MM.1S (cell line): Measurements from ENCODE around the gene TNPO3.
"Not testable (repeated sequence)": the region's sequence is repeated elsewhere in the genome, so short reads cannot be mapped to it uniquely, and the experiment has no call there.

Source experiments
- DNase-seq: peaks from one replicate; pipeline ENCODE4 v3.0.0-alpha.2; 2015
- H2AFZ ChIP-seq: fragments of 300-600 bp; sonication (generic); 2 replicates; pipeline ENCODE4 v1.6.0; 2016; ENCODE audit warnings: antibody characterized with exemption, low read length
- H3F3A ChIP-seq: fragments of 300-600 bp; sonication (generic); 2 replicates; pipeline ENCODE4 v1.6.1; 2016; ENCODE audit warnings: mild to moderate bottlenecking, antibody characterized with exemption, low read length, moderate library complexity, mixed read lengths; ENCODE audit not compliant: insufficient read depth
- H3K27ac ChIP-seq: fragments of 300-600 bp; sonication (generic); 2 replicates; pipeline ENCODE4 v1.5.1; 2016; ENCODE audit warnings: mild to moderate bottlenecking, low read length
- H3K27me3 ChIP-seq: fragments of 300-600 bp; sonication (generic); replicated peaks from 2 replicates; pipeline ENCODE4 v1.6.0; 2016; ENCODE audit warnings: low read length; ENCODE audit not compliant: insufficient read depth
- H3K36me3 ChIP-seq: fragments of 300-600 bp; sonication (generic); replicated peaks from 2 replicates; pipeline ENCODE4 v1.6.1; 2016; ENCODE audit warnings: mild to moderate bottlenecking, low read length, mixed read lengths; ENCODE audit not compliant: insufficient read depth
- H3K4me1 ChIP-seq: fragments of 300-600 bp; sonication (generic); 2 replicates; pipeline ENCODE4 v1.6.1; 2016; ENCODE audit warnings: low read length, mixed read lengths
- H3K4me2 ChIP-seq: fragments of 300-600 bp; sonication (generic); 2 replicates; pipeline ENCODE4 v1.6.0; 2016; ENCODE audit warnings: low read depth, low read length
- H3K4me3 ChIP-seq: fragments of 300-600 bp; sonication (generic); 2 replicates; pipeline ENCODE4 v1.5.1; 2016; ENCODE audit warnings: low read length, mixed read lengths
- H3K79me2 ChIP-seq: fragments of 300-600 bp; sonication (generic); 2 replicates; pipeline ENCODE4 v1.6.1; 2016; ENCODE audit warnings: mixed run types, low read length, mixed read lengths
- H3K9ac ChIP-seq: fragments of 300-600 bp; sonication (generic); 2 replicates; pipeline ENCODE4 v1.6.1; 2016; ENCODE audit warnings: low read length, mixed read lengths
- H3K9me2 ChIP-seq: fragments of 300-600 bp; sonication (generic); replicated peaks from 2 replicates; pipeline ENCODE4 v1.6.1; 2016; ENCODE audit warnings: mild to moderate bottlenecking, low read length, mixed read lengths; ENCODE audit not compliant: insufficient read depth
- H3K9me3 ChIP-seq: fragments of 300-600 bp; sonication (generic); replicated peaks from 2 replicates; pipeline ENCODE4 v1.6.1; 2016; ENCODE audit warnings: mild to moderate bottlenecking, low read length, mixed read lengths; ENCODE audit not compliant: insufficient read depth
- H4K20me1 ChIP-seq: fragments of 300-600 bp; sonication (generic); 2 replicates; pipeline ENCODE4 v1.6.1; 2016; ENCODE audit warnings: mild to moderate bottlenecking, low read length, moderate library complexity, mixed read lengths; ENCODE audit not compliant: insufficient read depth
- CTCF ChIP-seq: fragments of 300-600 bp; sonication (generic); IDR thresholded peaks from 2 replicates; pipeline ENCODE4 v1.5.1; 2016; ENCODE audit warnings: antibody characterized with exemption, low read length, mixed read lengths
- EZH2 ChIP-seq: fragments of 300-600 bp; sonication (generic); optimal IDR thresholded peaks from 2 replicates; pipeline ENCODE3; 2017; ENCODE audit warnings: low read depth, mild to moderate bottlenecking, antibody characterized with exemption, low read length, mixed read lengths
- EZH2phosphoT487 ChIP-seq: fragments of 300-600 bp; sonication (generic); IDR thresholded peaks from 2 replicates; pipeline ENCODE4 v1.6.1; 2018; ENCODE audit warnings: antibody characterized with exemption, low read length

TNPO3 gene

GRCh38 chr7:128997181-128997580 is 57.7 kb downstream of the TNPO3 start:
- no peaks in the 10 kb centered on the region for H3K9me3 ChIP-seq
- no peak overlapping the region for H2AFZ ChIP-seq
- no peaks in the 10 kb centered on the region for H3K27me3 ChIP-seq
- no peak for TF ChIP-seq EZH2
- TF ChIP-seq EZH2phosphoT487, result no peak
- no peak for TF ChIP-seq CTCF
- no peak overlapping the region for H3K4me3 ChIP-seq
- peaks cover 26% of the 10 kb centered on the region for H3K36me3 ChIP-seq
- no peaks in the 10 kb centered on the region for H3K4me1 ChIP-seq
- H3K79me2 ChIP-seq, result peaks cover 17% of the 10 kb centered on the region
- H3K4me2 ChIP-seq, result no peak overlapping the region
- no peaks in the 10 kb centered on the region for H3F3A ChIP-seq
- H4K20me1 ChIP-seq, result no peaks in the 10 kb centered on the region; the same call in 1 of the 2 replicates
- no peak overlapping the region for H3K9ac ChIP-seq
- H3K27ac ChIP-seq, result no peak overlapping the region
- H3K9me2 ChIP-seq, result no peaks in the 10 kb centered on the region
- DNase-seq, result no peak

GRCh38 chr7:128994560-128994959 is 60.4 kb downstream of the TNPO3 start:
- DNase-seq, result not testable (repeated sequence)

GRCh38 chr7:128993419-128993818 is 61.5 kb downstream of the TNPO3 start:
- peaks cover 15% of the 10 kb centered on the region; the same call in 1 of the 2 replicates for H3K36me3 ChIP-seq
- no peak for DNase-seq
- no peak overlapping the region for H3K27ac ChIP-seq

More at GRCh38 chr7:128994560-128994959, 60.4 kb downstream of the TNPO3 start:
- not testable (repeated sequence) for H3K27me3 ChIP-seq, H3K4me1 ChIP-seq, H3K9me2 ChIP-seq, H3K79me2 ChIP-seq, H3K9ac ChIP-seq, H3K4me3 ChIP-seq, H3F3A ChIP-seq, H4K20me1 ChIP-seq, H3K4me2 ChIP-seq, H2AFZ ChIP-seq, H3K9me3 ChIP-seq, H3K27ac ChIP-seq
- peaks cover 15% of the 10 kb centered on the region; the same call in 1 of the 2 replicates for H3K36me3 ChIP-seq

More at GRCh38 chr7:128993419-128993818, 61.5 kb downstream of the TNPO3 start:
- Histone ChIP-seq H3K9ac (no peak overlapping the region), H3F3A (no peaks in the 10 kb centered on the region), H3K4me3 (no peak overlapping the region), H4K20me1 (no peaks in the 10 kb centered on the region), H3K9me3 (no peaks in the 10 kb centered on the region), H3K4me1 (no peaks in the 10 kb centered on the region), H3K27me3 (no peaks in the 10 kb centered on the region), H3K9me2 (no peaks in the 10 kb centered on the region), H2AFZ (no peak overlapping the region), H3K4me2 (no peak overlapping the region), H3K79me2 (0 out of 2 replicates have a peak, but pooled peaks cover 4% of the 10 kb centered on the region)
- no peak for TF ChIP-seq EZH2phosphoT487
- no peak for TF ChIP-seq CTCF
- TF ChIP-seq EZH2, result no peak
